ENCODE measurements around the gene TBC1D12. TPM values are rescaled to one million over a fixed set of nuclear protein-coding genes. Genes with fewer than 3 reads are reported as not detected.

The TBC1D12 gene
- total RNA-seq, 6 experiments from 2014 or later: 4.9 to 7.1 (median 5.4) TPM

DNA sequence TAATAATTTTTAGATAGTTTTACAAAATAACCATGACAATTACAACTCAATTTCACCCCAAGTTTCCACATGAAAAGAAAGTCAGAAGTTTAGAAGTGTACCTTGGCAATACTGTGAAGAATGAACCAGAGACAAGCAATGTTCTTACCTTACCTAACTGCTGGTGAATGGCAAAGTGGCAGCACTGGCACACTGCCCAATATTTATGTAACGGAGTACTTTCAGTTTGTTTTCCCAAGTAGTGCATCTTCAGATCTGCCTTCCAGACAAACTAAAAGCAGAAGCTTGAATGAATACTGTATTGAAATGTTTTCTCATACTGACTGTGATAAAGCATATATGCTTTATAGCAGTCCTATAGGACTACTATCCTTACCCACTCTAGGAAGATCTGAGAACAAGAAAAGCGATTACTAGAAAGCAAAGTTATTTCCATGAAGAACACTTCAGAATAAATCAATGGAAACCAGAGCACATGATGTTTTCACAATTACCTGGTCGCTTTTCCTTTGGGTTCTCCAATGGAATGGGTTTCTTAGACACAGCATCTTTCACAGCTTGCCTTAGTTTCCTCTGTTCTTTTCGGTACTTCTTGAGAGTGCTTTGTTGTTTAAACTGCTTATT is 41.1 kb upstream of the TBC1D12 start:
- DNase-seq: no peak
- Mint-ChIP-seq H3K27ac (peak overlapping the region; percentile 91), H3K4me1 (ENCODE audit: low read depth) (peaks cover 47% of the 10 kb centered on the region), H3K9me3 (no peaks in the 10 kb centered on the region), H3K36me3 (ENCODE audit: low read depth) (peaks cover 29% of the 10 kb centered on the region), H3K4me3 (peak overlapping the region; percentile 96), H3K27me3 (ENCODE audit: insufficient read depth) (peaks cover 7% of the 10 kb centered on the region; the same call in 1 of the 2 replicates)
- no peak for TF ChIP-seq CTCF (IDR thresholded peaks at IDR 0.05)

GRCh38 chr10:94362360-94363250 is 39.7 kb upstream of the TBC1D12 start, which contains the start of gene NOC3L:
Gene NOC3L, minus strand, starts transcription at chr10:94362939. Its CDS starts 101 bp downstream, at chr10:94362838.
- peak within 1 kb of the TSS; percentile 96 for H3K4me3 Mint-ChIP-seq
- peak; percentile 94 for TF ChIP-seq CTCF (IDR thresholded peaks at IDR 0.05)
- DNase-seq: peak; percentile 95
- H3K36me3 Mint-ChIP-seq (ENCODE audit: low read depth): peaks cover 19% of the 10 kb centered on the region
- H3K4me1 Mint-ChIP-seq (ENCODE audit: low read depth): peaks cover 47% of the 10 kb centered on the region
- H3K9me3 Mint-ChIP-seq: no peaks in the 10 kb centered on the region
- H3K27ac Mint-ChIP-seq: peak within 1 kb of the TSS; percentile 91
- H3K27me3 Mint-ChIP-seq (ENCODE audit: insufficient read depth): peaks cover 7% of the 10 kb centered on the region; the same call in 1 of the 2 replicates

- no peak overlapping the region for H3K27ac Mint-ChIP-seq
- peaks cover 13% of the 10 kb centered on the region for H3K36me3 Mint-ChIP-seq (ENCODE audit: low read depth)
- no peak for DNase-seq
- peaks cover 42% of the 10 kb centered on the region for H3K4me1 Mint-ChIP-seq (ENCODE audit: low read depth)
- H3K27me3 Mint-ChIP-seq (ENCODE audit: insufficient read depth): peaks cover 7% of the 10 kb centered on the region; the same call in 1 of the 2 replicates
- peak; percentile 57; the same call in 1 of the 2 replicates for TF ChIP-seq CTCF (IDR thresholded peaks at IDR 0.05)
- H3K4me3 Mint-ChIP-seq: peak overlapping the region; percentile 96
- no peaks in the 10 kb centered on the region for H3K9me3 Mint-ChIP-seq
Measured at GRCh38 chr10:94363251-94363565, 39.1 kb upstream of the TBC1D12 start.

DNA sequence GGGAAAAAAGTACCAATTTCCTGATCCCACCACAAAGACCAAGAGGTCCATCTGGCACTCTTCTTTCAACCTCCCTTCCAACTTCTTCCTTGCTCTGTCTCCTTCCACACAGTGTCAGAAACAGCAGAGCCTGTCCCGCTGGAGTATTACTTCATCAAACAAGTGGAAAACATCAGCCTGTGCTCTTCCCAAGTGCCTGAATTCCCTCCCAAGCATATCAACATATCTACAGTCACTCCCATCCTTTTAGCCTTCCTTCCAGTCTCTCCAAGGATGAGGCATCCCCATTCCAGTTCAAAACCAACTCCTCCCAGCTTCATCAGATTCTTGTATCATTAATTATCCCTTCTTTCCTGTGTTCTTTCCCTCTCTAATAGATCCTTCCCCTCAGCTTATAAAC is 37.9 kb upstream of the TBC1D12 start:
- no peak for DNase-seq
- peaks cover 10% of the 10 kb centered on the region for H3K36me3 Mint-ChIP-seq (ENCODE audit: low read depth)
- peaks cover 7% of the 10 kb centered on the region; the same call in 1 of the 2 replicates for H3K27me3 Mint-ChIP-seq (ENCODE audit: insufficient read depth)
- peaks cover 31% of the 10 kb centered on the region for H3K4me1 Mint-ChIP-seq (ENCODE audit: low read depth)
- H3K4me3 Mint-ChIP-seq: no peak overlapping the region
- TF ChIP-seq CTCF (IDR thresholded peaks at IDR 0.05): no peak
- H3K9me3 Mint-ChIP-seq: no peaks in the 10 kb centered on the region
- H3K27ac Mint-ChIP-seq: no peak overlapping the region

- no peak for DNase-seq
- H3K27ac Mint-ChIP-seq: no peak overlapping the region
- TF ChIP-seq CTCF (IDR thresholded peaks at IDR 0.05): no peak
- H3K36me3 Mint-ChIP-seq (ENCODE audit: low read depth): no peaks in the 10 kb centered on the region
- peaks cover 17% of the 10 kb centered on the region for H3K4me1 Mint-ChIP-seq (ENCODE audit: low read depth)
- no peak overlapping the region for H3K4me3 Mint-ChIP-seq
- H3K9me3 Mint-ChIP-seq: no peaks in the 10 kb centered on the region
- peaks cover 10% of the 10 kb centered on the region for H3K27me3 Mint-ChIP-seq (ENCODE audit: insufficient read depth)
Measured at GRCh38 chr10:94366382-94366781, 36.0 kb upstream of the TBC1D12 start.
